Suprapubic skin (tissue), 4 donors: ENCODE measurements around the gene ALDH5A1.

Experiments used
- EP300 ChIP-seq: sonication (generic); formaldehyde crosslinking; IDR thresholded peaks from one replicate; pipeline ENCODE4 v1.6.1; 2017; ENCODE audit warnings: antibody characterized with exemption
- POLR2AphosphoS5 ChIP-seq, 3 donors: sonication (generic); formaldehyde crosslinking; IDR thresholded peaks; one replicate each; pipeline ENCODE4 v1.6.1; 2017; ENCODE audit warnings: antibody characterized with exemption in 3 of 3
- TF ChIP-seq, protein P1 (sequence below), 2 donors: fragments of 200-600 bp in 1 of 2; fragments of 450-650 bp in 1 of 2; sonication (generic) in 1 of 2; IDR thresholded peaks; one replicate each; pipeline ENCODE4 v1.5.1; 2016 to 2019; ENCODE audit warnings: antibody characterized with exemption in 2 of 2, mild to moderate bottlenecking in 1 of 2, moderate library complexity in 1 of 2

DNA sequence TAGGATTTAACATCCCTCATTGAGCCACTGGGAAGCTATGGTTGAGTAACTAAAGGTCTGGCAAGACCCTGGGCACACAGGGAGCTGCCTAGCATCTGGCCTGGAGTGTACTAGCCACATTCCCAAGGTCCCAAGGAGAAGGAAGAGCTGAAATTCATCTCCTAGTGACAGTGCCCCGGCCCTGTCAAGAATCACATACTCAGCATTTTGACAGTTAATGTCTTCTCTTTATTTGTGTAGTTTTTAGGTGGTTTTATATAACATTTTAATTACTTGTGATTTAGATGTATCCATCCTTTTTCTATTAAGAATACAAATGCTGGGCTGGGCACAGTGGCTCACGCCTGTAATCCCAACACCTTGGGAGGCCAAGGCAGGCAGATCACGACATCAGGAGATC, 40.4 kb downstream of the ALDH5A1 start:
- TF ChIP-seq EP300 (no peak), POLR2AphosphoS5 (IDR thresholded peaks at IDR 0.05) (no peak)
- TF ChIP-seq, protein P1, sequence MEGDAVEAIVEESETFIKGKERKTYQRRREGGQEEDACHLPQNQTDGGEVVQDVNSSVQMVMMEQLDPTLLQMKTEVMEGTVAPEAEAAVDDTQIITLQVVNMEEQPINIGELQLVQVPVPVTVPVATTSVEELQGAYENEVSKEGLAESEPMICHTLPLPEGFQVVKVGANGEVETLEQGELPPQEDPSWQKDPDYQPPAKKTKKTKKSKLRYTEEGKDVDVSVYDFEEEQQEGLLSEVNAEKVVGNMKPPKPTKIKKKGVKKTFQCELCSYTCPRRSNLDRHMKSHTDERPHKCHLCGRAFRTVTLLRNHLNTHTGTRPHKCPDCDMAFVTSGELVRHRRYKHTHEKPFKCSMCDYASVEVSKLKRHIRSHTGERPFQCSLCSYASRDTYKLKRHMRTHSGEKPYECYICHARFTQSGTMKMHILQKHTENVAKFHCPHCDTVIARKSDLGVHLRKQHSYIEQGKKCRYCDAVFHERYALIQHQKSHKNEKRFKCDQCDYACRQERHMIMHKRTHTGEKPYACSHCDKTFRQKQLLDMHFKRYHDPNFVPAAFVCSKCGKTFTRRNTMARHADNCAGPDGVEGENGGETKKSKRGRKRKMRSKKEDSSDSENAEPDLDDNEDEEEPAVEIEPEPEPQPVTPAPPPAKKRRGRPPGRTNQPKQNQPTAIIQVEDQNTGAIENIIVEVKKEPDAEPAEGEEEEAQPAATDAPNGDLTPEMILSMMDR (IDR thresholded peaks at IDR 0.05): no peak
